ENCODE data around the gene SHISA9. TPM values are rescaled to one million over a fixed set of nuclear protein-coding genes. Genes with fewer than 3 reads are reported as not detected.

Gene SHISA9
- total RNA-seq, 1 experiment from 2014 or later, result not detected

- ChIA-PET RAD21 (ENCODE audit: low non-redundant PET in 1 of 2, low total read pairs in 2 of 2, uncharacterized antibody in 2 of 2, unreplicated experiment in 2 of 2) (no interaction called here), CTCF (no interaction called here), POLR2A (no interaction called here)
- intact Hi-C loops (cut with micrococcal nuclease), result no loop called here
- no peaks in the 10 kb centered on the region for H3K4me1 ChIP-seq (ENCODE audit: control insufficient read depth in 1 of 2, insufficient read depth in 2 of 2, low read length in 2 of 2)
- no peaks in the 10 kb centered on the region for H3K79me2 ChIP-seq (ENCODE audit: insufficient read depth, low read length)
- H3K27me3 ChIP-seq (ENCODE audit: insufficient read depth, low read length), result peaks cover 31% of the 10 kb centered on the region
- TF ChIP-seq RAD21 (IDR thresholded peaks at IDR 0.05; ENCODE audit: low read depth), result no peak
- no peak for TF ChIP-seq ATF3 (IDR thresholded peaks at IDR 0.05)
- no peak for TF ChIP-seq TCF7L2 (IDR thresholded peaks at IDR 0.05; ENCODE audit: borderline replicate concordance, extremely low read depth, insufficient read depth, insufficient read length)
- TF ChIP-seq ZFX (IDR thresholded peaks at IDR 0.05), result no peak
- TF ChIP-seq YY1 (IDR thresholded peaks at IDR 0.05; ENCODE audit: extremely low read depth, insufficient replicate concordance, low read depth, low read length), result no peak
- no peak for TF ChIP-seq ZNF274 (IDR thresholded peaks at IDR 0.05; ENCODE audit: low read depth, low read length)
- no peak for TF ChIP-seq ELF1 (IDR thresholded peaks at IDR 0.05; ENCODE audit: borderline replicate concordance, low read depth)
- TF ChIP-seq FOSL1 (IDR thresholded peaks at IDR 0.05; ENCODE audit: low read depth), result no peak
- no peak for TF ChIP-seq POLR2A (IDR thresholded peaks at IDR 0.05; ENCODE audit: borderline replicate concordance, extremely low read depth, insufficient read depth, insufficient read length)
- no peak for TF ChIP-seq SP1 (IDR thresholded peaks at IDR 0.05; ENCODE audit: low read depth)
- no peak for TF ChIP-seq CTCF (IDR thresholded peaks at IDR 0.05 in 2 of 3, conservative IDR thresholded peaks at IDR 0.05 in 1 of 3; ENCODE audit: borderline replicate concordance in 1 of 3, insufficient read depth in 1 of 3, low read depth in 2 of 3, low read length in 2 of 3)
- TF ChIP-seq REST (IDR thresholded peaks at IDR 0.05; ENCODE audit: low read depth), result no peak
- no peak for TF ChIP-seq EZH2phosphoT487 (IDR thresholded peaks at IDR 0.05; ENCODE audit: borderline replicate concordance)
- no peak for TF ChIP-seq ZBTB33 (IDR thresholded peaks at IDR 0.05; ENCODE audit: extremely low read depth, insufficient replicate concordance, low read length)
- TF ChIP-seq SRF (IDR thresholded peaks at IDR 0.05; ENCODE audit: low read depth), result no peak
- no peak for TF ChIP-seq CEBPB (IDR thresholded peaks at IDR 0.05; ENCODE audit: low read depth)
- no peak for TF ChIP-seq POLR2AphosphoS5 (IDR thresholded peaks at IDR 0.05; ENCODE audit: low read depth, low read length)
- TF ChIP-seq EGR1 (IDR thresholded peaks at IDR 0.05; ENCODE audit: low read depth), result no peak
- no peaks in the 10 kb centered on the region for H4K20me1 ChIP-seq (ENCODE audit: insufficient read depth)
- H2AFZ ChIP-seq (ENCODE audit: low read depth, low read length, poor library complexity, severe bottlenecking), result no peak overlapping the region
- BruUV-seq (replicated peaks), result no TSS peak
- H3K9me3 ChIP-seq (ENCODE audit: control insufficient read depth in 1 of 2, insufficient read depth in 1 of 2, low read depth in 1 of 2, low read length in 2 of 2), result no peaks in the 10 kb centered on the region
- H3K4me2 ChIP-seq (ENCODE audit: low read length), result no peak overlapping the region
- DNase-seq (ENCODE audit: low read depth, low spot score) (no peak), ATAC-seq (no peak)
- no peaks in the 10 kb centered on the region for H3K36me3 ChIP-seq (ENCODE audit: control insufficient read depth in 1 of 2, insufficient read depth in 2 of 2, low read length in 2 of 2)
- H3K9me2 ChIP-seq (ENCODE audit: insufficient read depth), result no peaks in the 10 kb centered on the region
- H3K4me3 ChIP-seq (replicated peaks in 1 of 2; ENCODE audit: low read depth in 1 of 2, low read length in 2 of 2), result no peak overlapping the region
- no peak overlapping the region for H3K27ac ChIP-seq (ENCODE audit: low read depth, low read length)
- no peak overlapping the region for H3K9ac ChIP-seq (ENCODE audit: low read length)
Measured at GRCh38 chr16:12866981-12867551, 34.3 kb upstream of the SHISA9 start.
